Prostate gland (tissue), 2 donors: ENCODE measurements around the gene EHBP1.

Experiments used
- POLR2A ChIP-seq: fragments of 450-650 bp; IDR thresholded peaks from one replicate; pipeline ENCODE4 v1.6.1; 2016; ENCODE audit warnings: antibody characterized with exemption, mild to moderate bottlenecking
- POLR2AphosphoS5 ChIP-seq: sonication (generic); formaldehyde crosslinking; IDR thresholded peaks from one replicate; pipeline ENCODE4 v1.6.1; 2017; ENCODE audit warnings: antibody characterized with exemption
- TF ChIP-seq, protein P1 (sequence below), 4 experiments: fragments of 200-600 bp in 2 of 4; fragments of 450-650 bp in 2 of 4; sonication (generic) in 2 of 4; IDR thresholded peaks; 1 replicate in 3 of 4; 2 replicates in 1 of 4; pipeline ENCODE4 v1.5.1; 2016 to 2019; ENCODE audit warnings: antibody characterized with exemption in 4 of 4, mild to moderate bottlenecking in 2 of 4, moderate library complexity in 2 of 4

DNA sequence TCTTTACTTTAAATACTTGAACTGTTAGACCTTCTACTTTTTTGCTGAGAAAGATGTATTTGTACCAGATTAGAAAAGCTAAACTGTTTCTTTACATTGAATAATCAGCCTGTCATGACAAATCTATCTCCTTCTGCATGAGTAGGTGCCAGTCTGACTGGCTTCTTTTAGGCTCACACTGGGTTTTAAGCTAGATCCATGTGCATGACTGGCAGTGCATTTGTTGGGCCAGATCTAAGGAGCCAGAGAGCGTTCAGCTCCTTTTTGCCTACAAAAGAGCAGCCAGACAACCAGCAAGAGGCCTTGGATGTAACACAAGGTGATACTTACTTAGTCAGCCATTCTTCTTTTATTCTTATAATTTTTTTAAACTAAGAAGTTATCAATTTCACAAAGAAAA lies 263.2 kb downstream of the EHBP1 start:
- TF ChIP-seq POLR2A (no peak), POLR2AphosphoS5 (no peak)
- TF ChIP-seq, protein P1, sequence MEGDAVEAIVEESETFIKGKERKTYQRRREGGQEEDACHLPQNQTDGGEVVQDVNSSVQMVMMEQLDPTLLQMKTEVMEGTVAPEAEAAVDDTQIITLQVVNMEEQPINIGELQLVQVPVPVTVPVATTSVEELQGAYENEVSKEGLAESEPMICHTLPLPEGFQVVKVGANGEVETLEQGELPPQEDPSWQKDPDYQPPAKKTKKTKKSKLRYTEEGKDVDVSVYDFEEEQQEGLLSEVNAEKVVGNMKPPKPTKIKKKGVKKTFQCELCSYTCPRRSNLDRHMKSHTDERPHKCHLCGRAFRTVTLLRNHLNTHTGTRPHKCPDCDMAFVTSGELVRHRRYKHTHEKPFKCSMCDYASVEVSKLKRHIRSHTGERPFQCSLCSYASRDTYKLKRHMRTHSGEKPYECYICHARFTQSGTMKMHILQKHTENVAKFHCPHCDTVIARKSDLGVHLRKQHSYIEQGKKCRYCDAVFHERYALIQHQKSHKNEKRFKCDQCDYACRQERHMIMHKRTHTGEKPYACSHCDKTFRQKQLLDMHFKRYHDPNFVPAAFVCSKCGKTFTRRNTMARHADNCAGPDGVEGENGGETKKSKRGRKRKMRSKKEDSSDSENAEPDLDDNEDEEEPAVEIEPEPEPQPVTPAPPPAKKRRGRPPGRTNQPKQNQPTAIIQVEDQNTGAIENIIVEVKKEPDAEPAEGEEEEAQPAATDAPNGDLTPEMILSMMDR (IDR thresholded peaks at IDR 0.05), result no peak
